H9 (cell line): ENCODE measurements around the gene COQ8B. TPM values are rescaled to one million over a fixed set of nuclear protein-coding genes. Genes with fewer than 3 reads are reported as not detected.

Experiments
- DNase-seq: peaks from one replicate; pipeline ENCODE4 v3.0.0-alpha.2; 2017
- H2AFZ ChIP-seq: one replicate; pipeline ENCODE4 v1.6.1; 2013; ENCODE audit warnings: mild to moderate bottlenecking, low read length, control low read depth, moderate library complexity
- H2AK5ac ChIP-seq: 2 replicates; pipeline ENCODE4 v1.6.1; 2013; ENCODE audit warnings: low read length, control low read depth, mixed read lengths; ENCODE audit not compliant: insufficient read length
- H2BK120ac ChIP-seq: one replicate; pipeline ENCODE4 v1.6.1; 2013; ENCODE audit warnings: low read depth, mild to moderate bottlenecking, low read length, control low read depth, inconsistent platforms; ENCODE audit not compliant: poor library complexity, severe bottlenecking
- H2BK12ac ChIP-seq: 2 replicates; pipeline ENCODE4 v1.6.1; 2013; ENCODE audit warnings: low read length, control low read depth, mixed read lengths, low read depth; ENCODE audit not compliant: insufficient read length
- H2BK15ac ChIP-seq: 2 replicates; pipeline ENCODE4 v1.6.1; 2013; ENCODE audit warnings: low read depth, low read length, control low read depth
- H2BK20ac ChIP-seq: one replicate; pipeline ENCODE4 v1.6.1; 2013; ENCODE audit warnings: low read depth, mild to moderate bottlenecking, low read length, control low read depth, inconsistent platforms; ENCODE audit not compliant: poor library complexity, severe bottlenecking
- H2BK5ac ChIP-seq: 2 replicates; pipeline ENCODE4 v1.6.1; 2013; ENCODE audit warnings: low read length, control low read depth, mixed read lengths; ENCODE audit not compliant: insufficient read length
- H3K14ac ChIP-seq: 2 replicates; pipeline ENCODE4 v1.6.1; 2013; ENCODE audit warnings: low read length, control low read depth; ENCODE audit not compliant: insufficient read depth
- H3K18ac ChIP-seq: 2 replicates; pipeline ENCODE4 v1.6.1; 2013; ENCODE audit warnings: low read depth, mild to moderate bottlenecking, mixed read lengths, low read length, control low read depth; ENCODE audit not compliant: insufficient read length
- H3K23ac ChIP-seq: 2 replicates; pipeline ENCODE4 v1.6.1; 2013; ENCODE audit warnings: low read length, control low read depth, mixed read lengths, low read depth; ENCODE audit not compliant: insufficient read length
- H3K23me2 ChIP-seq: 2 replicates; pipeline ENCODE4 v1.6.1; 2013; ENCODE audit warnings: low read depth, mild to moderate bottlenecking, mixed read lengths, low read length, control low read depth; ENCODE audit not compliant: insufficient read length, poor library complexity, severe bottlenecking
- H3K27ac ChIP-seq: 2 replicates; pipeline ENCODE4 v1.5.1; 2013; ENCODE audit warnings: low read length, control low read depth, mixed read lengths, low read depth; ENCODE audit not compliant: insufficient read length
- H3K27me3 ChIP-seq: 2 replicates; pipeline ENCODE4 v1.6.1; 2013; ENCODE audit warnings: low read length, control low read depth, inconsistent platforms; ENCODE audit not compliant: insufficient read depth
- H3K4ac ChIP-seq: 2 replicates; pipeline ENCODE4 v1.6.1; 2013; ENCODE audit warnings: low read depth, mild to moderate bottlenecking, control low read depth, inconsistent platforms, low read length, moderate library complexity
- H3K4me1 ChIP-seq: 2 replicates; pipeline ENCODE4 v1.6.1; 2013; ENCODE audit warnings: low read length, control low read depth, inconsistent platforms; ENCODE audit not compliant: insufficient read depth
- H3K4me2 ChIP-seq: 2 replicates; pipeline ENCODE4 v1.6.1; 2013; ENCODE audit warnings: low read length, control low read depth, mixed read lengths; ENCODE audit not compliant: insufficient read length, insufficient read depth
- H3K56ac ChIP-seq: 2 replicates; pipeline ENCODE4 v1.6.1; 2013; ENCODE audit warnings: low read depth, mild to moderate bottlenecking, mixed read lengths, low read length, control low read depth; ENCODE audit not compliant: insufficient read length
- H3K79me1 ChIP-seq: 2 replicates; pipeline ENCODE4 v1.6.1; 2013; ENCODE audit warnings: low read depth, mild to moderate bottlenecking, moderate library complexity, low read length, control low read depth, inconsistent platforms; ENCODE audit not compliant: insufficient read depth, poor library complexity, severe bottlenecking
- H3K79me2 ChIP-seq: 2 replicates; pipeline ENCODE4 v1.6.1; 2013; ENCODE audit warnings: low read length, control low read depth, inconsistent platforms; ENCODE audit not compliant: insufficient read depth
- H3K9ac ChIP-seq: 2 replicates; pipeline ENCODE4 v1.6.1; 2013; ENCODE audit warnings: low read length, control low read depth, mixed read lengths; ENCODE audit not compliant: insufficient read length; ENCODE audit errors: extremely low read depth
- H3K9me3 ChIP-seq: one replicate; pipeline ENCODE4 v1.6.1; 2013; ENCODE audit warnings: low read depth, low read length, inconsistent platforms; ENCODE audit not compliant: control insufficient read depth
- H3T11ph ChIP-seq: one replicate; pipeline ENCODE4 v1.6.1; 2013; ENCODE audit warnings: mild to moderate bottlenecking, low read length, control low read depth, inconsistent platforms
- H4K20me1 ChIP-seq: one replicate; pipeline ENCODE4 v1.6.1; 2013; ENCODE audit not compliant: control insufficient read depth, insufficient read length, insufficient read depth
- H4K5ac ChIP-seq: 2 replicates; pipeline ENCODE4 v1.6.1; 2013; ENCODE audit warnings: low read depth, mild to moderate bottlenecking, mixed read lengths, low read length, control low read depth; ENCODE audit not compliant: insufficient read length
- H4K8ac ChIP-seq: replicated peaks from 2 replicates; pipeline ENCODE4 v1.6.1; 2013; ENCODE audit warnings: low read length, control low read depth, mixed read lengths, low read depth; ENCODE audit not compliant: insufficient read length
- H4K91ac ChIP-seq: 2 replicates; pipeline ENCODE4 v1.6.1; 2013; ENCODE audit warnings: low read depth, mild to moderate bottlenecking, moderate library complexity, mixed read lengths, low read length, control low read depth; ENCODE audit not compliant: insufficient read length
- H3K27ac Mint-ChIP-seq, 3 experiments: 2 replicates in 2 of 3; 3 replicates in 1 of 3; pipeline ENCODE4 v1.8.0; 2020 to 2021; ENCODE audit warnings: mixed read lengths in 3 of 3, mild to moderate bottlenecking in 1 of 3, moderate library complexity in 1 of 3
- H3K27me3 Mint-ChIP-seq: 2 replicates; pipeline ENCODE4 v1.8.0; 2021; ENCODE audit warnings: low read depth, mild to moderate bottlenecking, moderate library complexity, mixed read lengths
- H3K36me3 Mint-ChIP-seq, 3 experiments: 2 replicates in 2 of 3; 3 replicates in 1 of 3; pipeline ENCODE4 v1.8.0; 2020 to 2021; ENCODE audit warnings: low read depth in 3 of 3, mixed read lengths in 3 of 3; ENCODE audit not compliant: insufficient read depth in 1 of 3
- H3K4me1 Mint-ChIP-seq, 2 experiments: 2 replicates each; pipeline ENCODE4 v1.8.0; 2020; ENCODE audit warnings: mixed read lengths in 2 of 2
- H3K4me3 Mint-ChIP-seq, 2 experiments: 2 replicates in 1 of 2; 3 replicates in 1 of 2; pipeline ENCODE4 v1.8.0; 2020 to 2021; ENCODE audit warnings: mild to moderate bottlenecking in 2 of 2, mixed read lengths in 2 of 2, moderate library complexity in 1 of 2
- H3K9me3 Mint-ChIP-seq, 2 experiments: 2 replicates in 1 of 2; 3 replicates in 1 of 2; pipeline ENCODE4 v1.8.0; 2020; ENCODE audit warnings: mild to moderate bottlenecking in 2 of 2, mixed read lengths in 2 of 2, moderate library complexity in 1 of 2
- CTCF ChIP-seq: fragments of 200-600 bp; sonication (generic); conservative IDR thresholded peaks from 3 replicates; pipeline ENCODE4 v1.8.0; 2021; ENCODE audit warnings: antibody characterized with exemption, mild to moderate bottlenecking
- WGBS: extraction: QIAGEN DNeasy Blood & Tissue Kit; methylation state at CpG from one replicate; pipeline ENCODE4 v1.1.7; 2013; ENCODE audit warnings: missing lambda C conversion rate, low lambda C conversion rate, mixed read lengths; ENCODE audit not compliant: insufficient read length; ENCODE audit errors: extremely low coverage; 5-methylcytosine and 5-hydroxymethylcytosine counted together
- total RNA-seq: library from RNA; stranded (reverse); gene quantifications from 2 replicates; pipeline ENCODE4 v1.2.1, GENCODE V29; 2021

COQ8B gene
- total RNA-seq, 1 experiment from 2014 or later = 40.5 TPM

- Histone ChIP-seq H3K14ac (no peak overlapping the region; the same call in 1 of the 2 replicates), H2BK12ac (no peak overlapping the region), H3K79me2 (no peaks in the 10 kb centered on the region), H2BK20ac (no peak overlapping the region), H3K56ac (no peak overlapping the region), H3K4me1 (no peaks in the 10 kb centered on the region), H3K27me3 (no peaks in the 10 kb centered on the region), H2AK5ac (no peak overlapping the region), H3K4ac (no peak overlapping the region), H4K8ac (no peak overlapping the region), H3T11ph (no peak overlapping the region), H3K27ac (no peak overlapping the region), H3K23ac (no peak overlapping the region), H4K91ac (no peak overlapping the region), H3K4me2 (no peak overlapping the region), H3K9ac (no peak overlapping the region), H2BK5ac (no peak overlapping the region), H3K79me1 (no peaks in the 10 kb centered on the region), H4K20me1 (no peaks in the 10 kb centered on the region), H2BK120ac (no peak overlapping the region), H4K5ac (no peak overlapping the region), H2BK15ac (no peak overlapping the region), H3K18ac (no peak overlapping the region), H2AFZ (no peak overlapping the region), H3K9me3 (no peaks in the 10 kb centered on the region), H3K23me2 (no peaks in the 10 kb centered on the region)
- Mint-ChIP-seq H3K9me3 (no peaks in the 10 kb centered on the region), H3K4me1 (peaks cover 5 to 13% of the 10 kb centered on the region in 2 experiments; a peak in 3 of 4 replicates), H3K27me3 (no peaks in the 10 kb centered on the region; the same call in 1 of the 2 replicates), H3K4me3 (no peak overlapping the region), H3K36me3 (peaks cover 23 to 57% (median 50%) of the 10 kb centered on the region in 3 experiments), H3K27ac (no peak overlapping the region)
- WGBS = no CpG with 5 or more reads among the region's 9 CpGs
- DNase-seq = no peak
- no peak for TF ChIP-seq CTCF
Observed at GRCh38 chr19:40700083-40700482, 16.6 kb downstream of the COQ8B start.
